ENCODE measurements around the gene CFAP300. TPM values are rescaled to one million over a fixed set of nuclear protein-coding genes. Genes with fewer than 3 reads are reported as not detected.

Gene CFAP300
- total RNA-seq, 2 donors from 2014 or later: 0.52 TPM; not detected in 1

DNA sequence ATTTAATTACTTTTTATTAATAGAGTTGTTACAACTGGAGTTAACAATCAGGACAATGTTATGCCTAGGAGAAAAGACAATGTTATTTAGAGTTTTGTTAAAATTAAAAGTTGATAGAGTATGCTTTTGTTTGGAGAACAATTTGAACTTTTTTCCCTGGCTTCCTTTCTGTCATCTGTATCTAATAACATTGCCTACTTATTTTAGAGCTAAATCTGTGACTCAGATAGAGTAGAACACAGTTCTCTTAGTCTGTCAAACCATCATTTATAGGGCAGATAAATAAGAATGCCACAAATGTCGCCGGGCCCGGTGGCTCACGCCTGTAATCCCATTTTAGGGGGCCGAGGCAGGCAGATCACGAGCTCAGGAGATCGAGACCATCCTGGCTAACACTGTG is 34.1 kb downstream of the CFAP300 start:
- TF ChIP-seq POLR2A (IDR thresholded peaks at IDR 0.05): no peak
- TF ChIP-seq, protein P1, sequence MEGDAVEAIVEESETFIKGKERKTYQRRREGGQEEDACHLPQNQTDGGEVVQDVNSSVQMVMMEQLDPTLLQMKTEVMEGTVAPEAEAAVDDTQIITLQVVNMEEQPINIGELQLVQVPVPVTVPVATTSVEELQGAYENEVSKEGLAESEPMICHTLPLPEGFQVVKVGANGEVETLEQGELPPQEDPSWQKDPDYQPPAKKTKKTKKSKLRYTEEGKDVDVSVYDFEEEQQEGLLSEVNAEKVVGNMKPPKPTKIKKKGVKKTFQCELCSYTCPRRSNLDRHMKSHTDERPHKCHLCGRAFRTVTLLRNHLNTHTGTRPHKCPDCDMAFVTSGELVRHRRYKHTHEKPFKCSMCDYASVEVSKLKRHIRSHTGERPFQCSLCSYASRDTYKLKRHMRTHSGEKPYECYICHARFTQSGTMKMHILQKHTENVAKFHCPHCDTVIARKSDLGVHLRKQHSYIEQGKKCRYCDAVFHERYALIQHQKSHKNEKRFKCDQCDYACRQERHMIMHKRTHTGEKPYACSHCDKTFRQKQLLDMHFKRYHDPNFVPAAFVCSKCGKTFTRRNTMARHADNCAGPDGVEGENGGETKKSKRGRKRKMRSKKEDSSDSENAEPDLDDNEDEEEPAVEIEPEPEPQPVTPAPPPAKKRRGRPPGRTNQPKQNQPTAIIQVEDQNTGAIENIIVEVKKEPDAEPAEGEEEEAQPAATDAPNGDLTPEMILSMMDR (IDR thresholded peaks at IDR 0.05): no peak
- H3K27me3 ChIP-seq: no peaks in the 10 kb centered on the region
- intact Hi-C loops (cut with DNase I): no loop called here
- no peaks in the 10 kb centered on the region for H3K36me3 ChIP-seq (replicated peaks in 1 of 2; ENCODE audit: insufficient read depth in 1 of 2, low read depth in 2 of 2)
- no peak for DNase-seq
- no peak overlapping the region for H3K4me3 ChIP-seq
- no peak for ATAC-seq
- 73 to 77% methylated on average over 7 of the region's 7 CpGs for WGBS, 2 donors
- no peaks in the 10 kb centered on the region for H3K9me3 ChIP-seq
- H3K4me1 ChIP-seq: no peaks in the 10 kb centered on the region
- no peak overlapping the region for H3K27ac ChIP-seq

DNA sequence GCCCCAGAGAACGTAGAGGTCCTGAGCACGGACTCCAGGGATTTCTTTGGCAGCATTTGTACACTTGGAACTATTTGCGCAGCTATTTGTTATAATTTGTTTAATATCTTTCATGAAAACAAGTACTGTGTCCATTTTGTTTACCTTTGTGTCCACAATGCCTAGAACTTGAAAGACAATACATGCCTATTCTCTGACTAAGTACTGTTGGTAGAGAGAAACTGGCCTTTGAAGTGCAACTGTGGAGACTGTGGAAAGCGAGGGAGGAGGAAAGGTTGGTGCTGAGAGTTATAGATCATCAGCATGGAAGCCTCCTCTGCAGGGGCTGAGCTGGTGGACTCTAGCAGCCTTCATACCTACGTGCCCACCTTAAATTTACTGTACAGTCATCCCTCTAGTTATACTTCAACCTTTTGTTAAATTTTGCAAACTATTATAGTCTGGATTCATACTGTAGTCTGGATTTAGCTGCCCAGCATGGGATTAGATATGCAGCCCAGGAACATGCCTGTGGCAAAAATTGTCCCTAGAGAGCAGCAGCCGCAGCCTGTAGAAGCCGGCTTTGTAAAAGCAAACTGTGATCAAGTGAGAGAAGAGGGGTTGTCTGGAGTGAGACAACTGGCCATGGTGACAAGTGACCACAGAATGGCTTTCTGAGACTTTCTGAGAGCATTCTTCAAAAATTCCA is 38.8 kb downstream of the CFAP300 start:
- Histone ChIP-seq H3K4me3 (no peak overlapping the region), H3K36me3 (replicated peaks in 1 of 2; ENCODE audit: insufficient read depth in 1 of 2, low read depth in 2 of 2) (no peaks in the 10 kb centered on the region), H3K4me1 (no peaks in the 10 kb centered on the region), H3K27me3 (no peaks in the 10 kb centered on the region), H3K27ac (no peak overlapping the region), H3K9me3 (no peaks in the 10 kb centered on the region)
- intact Hi-C loops (cut with DNase I): no loop called here
- 91 to 93% methylated on average over 7 of the region's 7 CpGs for WGBS, 2 donors
- TF ChIP-seq POLR2A (IDR thresholded peaks at IDR 0.05): no peak
- TF ChIP-seq, protein P1 (IDR thresholded peaks at IDR 0.05): no peak
- DNase-seq (no peak), ATAC-seq (no peak)

DNA sequence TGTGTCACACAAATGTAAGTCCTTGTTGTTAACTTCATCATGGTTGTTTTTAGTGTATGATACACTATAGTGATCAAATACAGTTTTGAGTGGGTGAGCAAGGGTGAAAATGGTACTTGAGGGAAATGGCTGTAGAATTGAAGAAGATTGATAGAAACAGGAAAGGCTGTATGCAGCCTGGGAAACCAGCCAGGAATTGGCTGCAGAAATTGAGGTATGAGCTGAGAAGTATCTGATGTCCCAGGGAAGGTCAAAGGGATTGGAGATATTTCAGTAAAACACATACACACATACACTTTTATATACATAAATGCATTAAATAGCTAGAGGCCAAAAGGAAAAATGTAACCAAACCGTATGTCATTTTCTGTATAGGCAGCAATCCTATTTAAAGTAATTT is 49.9 kb downstream of the CFAP300 start:
- no peak for DNase-seq
- Histone ChIP-seq H3K36me3 (replicated peaks in 1 of 2; ENCODE audit: insufficient read depth in 1 of 2, low read depth in 2 of 2) (no peaks in the 10 kb centered on the region), H3K4me3 (no peak overlapping the region), H3K9me3 (no peaks in the 10 kb centered on the region), H3K27ac (no peak overlapping the region), H3K4me1 (no peaks in the 10 kb centered on the region), H3K27me3 (no peaks in the 10 kb centered on the region)
- 77 to 88% methylated on average over 1 of the region's 1 CpG for WGBS, 2 donors
- intact Hi-C loops (cut with DNase I): no loop called here
- ATAC-seq: no peak
- TF ChIP-seq POLR2A (IDR thresholded peaks at IDR 0.05): no peak
- TF ChIP-seq, protein P1 (IDR thresholded peaks at IDR 0.05): no peak

DNA sequence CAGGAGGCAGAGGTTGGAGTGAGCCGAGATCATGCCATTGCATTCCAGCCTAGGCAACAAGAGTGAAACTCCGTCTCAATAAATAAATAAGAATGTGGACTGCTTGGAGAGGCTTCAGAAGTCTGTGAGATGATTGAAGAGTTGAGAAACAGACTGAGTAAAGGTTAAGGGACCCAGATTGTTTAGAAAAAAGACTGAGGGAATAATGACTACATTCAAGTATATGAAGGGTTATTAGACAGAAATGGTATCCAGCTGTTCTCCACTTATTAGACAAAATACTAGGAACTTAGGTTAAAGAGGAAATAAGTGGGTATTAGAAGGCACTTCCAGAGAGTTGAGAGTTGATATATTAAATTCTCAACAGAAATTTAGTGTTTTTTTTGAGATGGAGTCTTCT is 52.5 kb downstream of the CFAP300 start:
- 93 to 94% methylated on average over 2 of the region's 2 CpGs for WGBS, 2 donors

More for the DNA sequence above, 52.5 kb downstream of the CFAP300 start:
- H3K9me3 ChIP-seq: no peaks in the 10 kb centered on the region
- no peak for TF ChIP-seq POLR2A (IDR thresholded peaks at IDR 0.05)
- TF ChIP-seq, protein P1 (IDR thresholded peaks at IDR 0.05): no peak
- no peak overlapping the region for H3K4me3 ChIP-seq
- no peaks in the 10 kb centered on the region for H3K27me3 ChIP-seq
- intact Hi-C loops (cut with DNase I): no loop called here
- no peak overlapping the region for H3K27ac ChIP-seq
- DNase-seq: no peak
- no peak for ATAC-seq
- H3K36me3 ChIP-seq (replicated peaks in 1 of 2; ENCODE audit: insufficient read depth in 1 of 2, low read depth in 2 of 2): no peaks in the 10 kb centered on the region
- no peaks in the 10 kb centered on the region for H3K4me1 ChIP-seq

All from body of pancreas (tissue), 4 donors.